HepG2 (cell line): ENCODE measurements around the gene HELZ. TPM values are rescaled to one million over a fixed set of nuclear protein-coding genes. Genes with fewer than 3 reads are reported as not detected.

Source experiments
- ARNTL ChIP-seq: sonication (generic); formaldehyde crosslinking; IDR thresholded peaks from 2 replicates; pipeline ENCODE4 v1.4.0; 2020; ENCODE audit warnings: mild to moderate bottlenecking, missing genetic modification reagents
- ATAD3A ChIP-seq: sonication (generic); formaldehyde crosslinking; IDR thresholded peaks from 2 replicates; pipeline ENCODE4 v1.4.0; 2020; ENCODE audit warnings: missing genetic modification reagents
- E2F5 ChIP-seq: sonication (generic); formaldehyde crosslinking; conservative IDR thresholded peaks from 2 replicates; pipeline ENCODE4 v1.4.0; 2020; ENCODE audit warnings: missing genetic modification reagents
- MED8 ChIP-seq: sonication (generic); formaldehyde crosslinking; IDR thresholded peaks from 2 replicates; pipeline ENCODE4 v1.8.1; 2023; ENCODE audit warnings: mild to moderate bottlenecking, missing genetic modification reagents; ENCODE audit not compliant: insufficient replicate concordance
- NCOA5 ChIP-seq: sonication (generic); formaldehyde crosslinking; IDR thresholded peaks from 2 replicates; pipeline ENCODE4 v1.4.0; 2020; ENCODE audit warnings: missing genetic modification reagents
- PCBP1 ChIP-seq: fragments of 200-400 bp; formaldehyde crosslinking; IDR thresholded peaks from 2 replicates; pipeline ENCODE4 v1.6.1; 2017; ENCODE audit warnings: mild to moderate bottlenecking, low read depth, low read length, borderline replicate concordance
- PPARG ChIP-seq: conservative IDR thresholded peaks from 2 replicates; pipeline ENCODE4 v1.6.1; 2016; ENCODE audit warnings: missing biosample characterization, missing genetic modification reagents
- SIN3B ChIP-seq: fragments of 150-350 bp; IDR thresholded peaks from 2 replicates; pipeline ENCODE4 v1.6.1; 2014; ENCODE audit warnings: low read length
- SPEN ChIP-seq: sonication (generic); formaldehyde crosslinking; IDR thresholded peaks from 2 replicates; pipeline ENCODE4 v1.5.1; 2020; ENCODE audit warnings: low read depth, mild to moderate bottlenecking, missing genetic modification reagents
- ZBTB25 ChIP-seq: IDR thresholded peaks from 2 replicates; pipeline ENCODE4 v1.6.1; 2018; ENCODE audit warnings: missing genetic modification reagents
- ZEB1 ChIP-seq: IDR thresholded peaks from 2 replicates; pipeline ENCODE4 v1.6.1; 2012; ENCODE audit warnings: mild to moderate bottlenecking, low read depth, inconsistent platforms; ENCODE audit not compliant: insufficient replicate concordance
- ZFP62 ChIP-seq: sonication (generic); formaldehyde crosslinking; IDR thresholded peaks from 2 replicates; pipeline ENCODE4 v1.4.0; 2020; ENCODE audit warnings: missing genetic modification reagents
- ZHX1 ChIP-seq: sonication (generic); formaldehyde crosslinking; IDR thresholded peaks from 2 replicates; pipeline ENCODE4 v1.8.1; 2022; ENCODE audit warnings: low read depth, mild to moderate bottlenecking, missing genetic modification reagents
- ZNF18 ChIP-seq: sonication (generic); formaldehyde crosslinking; IDR thresholded peaks from 2 replicates; pipeline ENCODE4 v1.8.0; 2022; ENCODE audit warnings: mild to moderate bottlenecking, missing genetic modification reagents; ENCODE audit not compliant: insufficient replicate concordance
- ZNF280B ChIP-seq: sonication (generic); formaldehyde crosslinking; IDR thresholded peaks from 2 replicates; pipeline ENCODE4 v1.5.0; 2020; ENCODE audit warnings: missing genetic modification reagents, mild to moderate bottlenecking, borderline replicate concordance
- ZNF567 ChIP-seq: sonication (generic); formaldehyde crosslinking; IDR thresholded peaks from 2 replicates; pipeline ENCODE4 v1.8.1; 2023; ENCODE audit warnings: mild to moderate bottlenecking, missing genetic modification reagents, borderline replicate concordance
- ZNF672 ChIP-seq: sonication (generic); formaldehyde crosslinking; IDR thresholded peaks from 2 replicates; pipeline ENCODE4 v1.8.1; 2022; ENCODE audit warnings: missing genetic modification reagents
- ZNF83 ChIP-seq: sonication (generic); formaldehyde crosslinking; IDR thresholded peaks from 2 replicates; pipeline ENCODE4 v1.4.0; 2020; ENCODE audit warnings: missing genetic modification reagents, mild to moderate bottlenecking, borderline replicate concordance
- polyA plus RNA-seq, 8 experiments: library from polyadenylated mRNA; depleted of rRNA in 3 of 8; stranded (reverse) in 7 of 8; unstranded in 1 of 8; fragments of >200 nt; fragmentation: Illumina TruSeq in 4 of 8; extraction: Trizol in 4 of 8; gene quantifications; 2 replicates each; pipeline versions ENCODE4 v1.2.1 to v1.2.3, GENCODE V29; 2011 to 2016; ENCODE audit warnings: low read depth in 4 of 8, missing spikeins in 1 of 8, mixed read lengths in 1 of 8; ENCODE audit not compliant: insufficient read depth in 1 of 8
- total RNA-seq, 5 experiments: library from RNA; depleted of rRNA; stranded (reverse); fragments of >200 nt; fragmentation: Illumina TruSeq; extraction: Trizol; gene quantifications; 2 replicates each; pipeline ENCODE4 v1.2.3, GENCODE V29; 2016; ENCODE audit warnings: low read depth in 1 of 5
- TF ChIP-seq, protein P1 (sequence below): sonication (generic); formaldehyde crosslinking; IDR thresholded peaks from 2 replicates; pipeline ENCODE4 v1.5.1; 2020; ENCODE audit warnings: missing genetic modification reagents, mild to moderate bottlenecking, borderline replicate concordance

Gene HELZ
- total and polyA plus RNA-seq, 2 of the 13 experiments (the other 11 are each of a cell fraction or from before 2014, with no cell fraction given) = 35.3 to 52.4 TPM

DNA sequence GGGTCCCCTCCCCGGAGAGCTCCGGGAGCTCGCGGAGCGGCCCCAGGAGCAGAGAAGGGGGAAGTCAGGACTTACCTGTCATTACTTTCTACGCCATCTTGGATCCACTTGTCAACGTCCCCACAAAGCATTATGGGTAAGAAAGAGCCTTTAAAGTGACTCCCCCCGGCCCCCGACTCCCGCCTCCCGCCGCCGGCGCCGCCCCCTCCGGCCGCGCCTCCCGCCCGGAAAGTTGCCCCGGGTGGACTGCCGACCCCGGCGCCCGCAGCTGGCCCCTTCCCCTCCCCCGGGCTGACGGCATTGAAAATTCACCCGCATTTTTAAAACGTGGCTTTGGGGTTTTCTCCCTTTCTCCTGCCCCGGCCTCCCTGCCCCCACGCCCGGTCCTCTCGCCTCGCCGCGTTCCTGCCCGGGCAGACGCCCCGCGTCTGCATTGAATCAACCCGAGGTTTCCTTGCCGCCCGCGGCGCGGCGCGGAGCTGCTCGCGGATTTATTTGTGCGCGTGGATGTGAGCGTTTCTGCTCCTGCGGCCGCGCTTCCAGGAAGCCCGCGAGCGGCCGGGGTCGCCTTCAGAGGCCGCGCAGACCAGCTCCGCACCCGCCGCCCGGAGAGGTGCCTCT is at the start of gene HELZ (continued):
- TF ChIP-seq ZNF280B (CRISPR knock-in tag) (no peak), ZNF567 (CRISPR knock-in tag) (no peak), ZEB1 (no peak), ZNF83 (CRISPR knock-in tag) (no peak), ZHX1 (no peak), SPEN (CRISPR knock-in tag) (0 out of 2 replicates have a peak, but pooled peaks have one; percentile 12), SIN3B (no peak), ATAD3A (CRISPR knock-in tag) (no peak), MED8 (CRISPR knock-in tag) (no peak), PCBP1 (no peak), ZNF18 (peak; percentile 62), NCOA5 (CRISPR knock-in tag) (no peak), PPARG (CRISPR knock-in tag) (no peak), ZFP62 (CRISPR knock-in tag) (no peak), E2F5 (no peak; the same call in 1 of the 2 replicates), ARNTL (0 out of 2 replicates have a peak, but pooled peaks have one; percentile 30), ZBTB25 (CRISPR knock-in tag) (no peak), ZNF672 (no peak)
- TF ChIP-seq, protein P1, sequence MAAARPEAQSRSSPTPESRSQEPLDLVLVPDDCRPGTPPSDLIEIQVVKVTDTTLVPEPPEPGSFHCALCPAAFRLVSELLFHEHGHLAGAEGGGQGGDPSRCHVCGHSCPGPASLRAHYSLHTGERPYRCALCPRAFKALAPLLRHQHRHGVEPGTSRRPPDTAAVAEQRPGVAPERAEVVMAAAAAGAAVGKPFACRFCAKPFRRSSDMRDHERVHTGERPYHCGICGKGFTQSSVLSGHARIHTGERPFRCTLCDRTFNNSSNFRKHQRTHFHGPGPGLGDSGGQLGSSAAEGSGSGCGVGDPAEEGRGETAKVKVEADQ (CRISPR knock-in tag) = no peak
